ES-I3 (cell line): ENCODE data around the gene ARAP3.

Experiments used
- H3K36me3 ChIP-seq: 2 replicates; pipeline ENCODE4 v1.6.1; 2013; ENCODE audit warnings: mild to moderate bottlenecking, low read length, control low read depth, moderate library complexity; ENCODE audit not compliant: insufficient read depth
- H3K4me1 ChIP-seq: 2 replicates; pipeline ENCODE4 v1.6.1; 2013; ENCODE audit warnings: mild to moderate bottlenecking, control low read depth, low read length; ENCODE audit not compliant: insufficient read depth
- H3K9ac ChIP-seq: 2 replicates; pipeline ENCODE4 v1.6.1; 2013; ENCODE audit warnings: low read depth, mild to moderate bottlenecking, low read length, moderate library complexity
- H3K9me3 ChIP-seq: 2 replicates; pipeline ENCODE4 v1.6.1; 2013; ENCODE audit warnings: mild to moderate bottlenecking, low read length, moderate library complexity; ENCODE audit not compliant: control insufficient read depth, insufficient read depth

The ARAP3 gene

GRCh38 chr5:141691867-141692532 lies 10.0 kb upstream of the ARAP3 start:
- peaks cover 20% of the 10 kb centered on the region for H3K4me1 ChIP-seq
- H3K9ac ChIP-seq, result peak overlapping the region; percentile 76; the same call in 1 of the 2 replicates
- H3K9me3 ChIP-seq, result no peaks in the 10 kb centered on the region
- H3K36me3 ChIP-seq, result no peaks in the 10 kb centered on the region

- Histone ChIP-seq H3K9me3 (no peaks in the 10 kb centered on the region), H3K9ac (no peak overlapping the region), H3K4me1 (peaks cover 25% of the 10 kb centered on the region), H3K36me3 (no peaks in the 10 kb centered on the region)
Observed at GRCh38 chr5:141691286-141691866, 9.3 kb upstream of the ARAP3 start.

- Histone ChIP-seq H3K9me3 (no peaks in the 10 kb centered on the region), H3K36me3 (no peaks in the 10 kb centered on the region), H3K9ac (no peak overlapping the region), H3K4me1 (peaks cover 34% of the 10 kb centered on the region)
Observed at GRCh38 chr5:141686648-141687416, 4.8 kb upstream of the ARAP3 start.

- Histone ChIP-seq H3K9me3 (no peaks in the 10 kb centered on the region), H3K9ac (no peak overlapping the region), H3K36me3 (no peaks in the 10 kb centered on the region), H3K4me1 (peaks cover 42% of the 10 kb centered on the region)
Observed at GRCh38 chr5:141685591-141685990, 3.6 kb upstream of the ARAP3 start.

GRCh38 chr5:141683596-141684141 lies 1.6 kb upstream of the ARAP3 start:
- H3K4me1 ChIP-seq, result peaks cover 46% of the 10 kb centered on the region
- H3K9ac ChIP-seq, result no peak overlapping the region; the same call in 1 of the 2 replicates
- H3K36me3 ChIP-seq, result peaks cover 3% of the 10 kb centered on the region; the same call in 1 of the 2 replicates
- no peaks in the 10 kb centered on the region for H3K9me3 ChIP-seq

GRCh38 chr5:141681295-141681694 lies 735 bp downstream of the ARAP3 start:
- Histone ChIP-seq H3K9ac (peak overlapping the region; percentile 78), H3K9me3 (no peaks in the 10 kb centered on the region), H3K36me3 (peaks cover 3% of the 10 kb centered on the region; the same call in 1 of the 2 replicates), H3K4me1 (peaks cover 31% of the 10 kb centered on the region)

- H3K9me3 ChIP-seq, result no peaks in the 10 kb centered on the region
- peak overlapping the region; percentile 78 for H3K9ac ChIP-seq
- H3K4me1 ChIP-seq, result peaks cover 32% of the 10 kb centered on the region
- peaks cover 3% of the 10 kb centered on the region for H3K36me3 ChIP-seq
Observed at GRCh38 chr5:141680751-141681201, 1.3 kb downstream of the ARAP3 start.

GRCh38 chr5:141680178-141680577 lies 1.9 kb downstream of the ARAP3 start:
- no peak overlapping the region for H3K9ac ChIP-seq
- no peaks in the 10 kb centered on the region for H3K9me3 ChIP-seq
- H3K4me1 ChIP-seq, result peaks cover 31% of the 10 kb centered on the region
- peaks cover 3% of the 10 kb centered on the region for H3K36me3 ChIP-seq

GRCh38 chr5:141677415-141677814 lies 4.6 kb downstream of the ARAP3 start:
- H3K9me3 ChIP-seq, result no peaks in the 10 kb centered on the region
- H3K4me1 ChIP-seq, result peaks cover 40% of the 10 kb centered on the region
- H3K9ac ChIP-seq, result no peak overlapping the region
- H3K36me3 ChIP-seq, result peaks cover 3% of the 10 kb centered on the region

- peaks cover 33% of the 10 kb centered on the region for H3K4me1 ChIP-seq
- H3K9me3 ChIP-seq, result no peaks in the 10 kb centered on the region
- no peak overlapping the region for H3K9ac ChIP-seq
- H3K36me3 ChIP-seq, result peaks cover 3% of the 10 kb centered on the region
Observed at GRCh38 chr5:141675672-141676071, 6.4 kb downstream of the ARAP3 start.

- H3K9ac ChIP-seq, result no peak overlapping the region
- peaks cover 3% of the 10 kb centered on the region for H3K36me3 ChIP-seq
Observed at GRCh38 chr5:141674747-141675146, 7.3 kb downstream of the ARAP3 start.

GRCh38 chr5:141672841-141673813 lies 8.9 kb downstream of the ARAP3 start:
- H3K36me3 ChIP-seq, result peaks cover 3% of the 10 kb centered on the region; the same call in 1 of the 2 replicates
- H3K4me1 ChIP-seq, result peaks cover 26% of the 10 kb centered on the region
- H3K9me3 ChIP-seq, result no peaks in the 10 kb centered on the region
- H3K9ac ChIP-seq, result no peak overlapping the region

More at GRCh38 chr5:141674747-141675146, 7.3 kb downstream of the ARAP3 start:
- no peaks in the 10 kb centered on the region for H3K9me3 ChIP-seq
- peaks cover 26% of the 10 kb centered on the region for H3K4me1 ChIP-seq

- peaks cover 3% of the 10 kb centered on the region; the same call in 1 of the 2 replicates for H3K36me3 ChIP-seq
- no peak overlapping the region for H3K9ac ChIP-seq
- H3K4me1 ChIP-seq, result peaks cover 26% of the 10 kb centered on the region
- no peaks in the 10 kb centered on the region for H3K9me3 ChIP-seq
Observed at GRCh38 chr5:141672071-141672840, 9.8 kb downstream of the ARAP3 start.
